ENCODE data around the gene KIAA1217. TPM values are rescaled to one million over a fixed set of nuclear protein-coding genes. Genes with fewer than 3 reads are reported as not detected.

KIAA1217 gene
- polyA plus RNA-seq, 6 donors from 2014 or later, result not detected

- Mint-ChIP-seq H3K9me3 (peaks cover 0 to 20% (median 5%) of the 10 kb centered on the region in 7 donors), H3K4me3 (no peak overlapping the region), H3K36me3 (no peaks in the 10 kb centered on the region), H3K27ac (no peak overlapping the region), H3K4me1 (no peaks in the 10 kb centered on the region), H3K27me3 (peaks cover 0 to under 1% (median 0%) of the 10 kb centered on the region in 3 donors)
- ATAC-seq (ENCODE audit: low read depth in 2 of 2) (no peak), DNase-seq (no peak)
These were observed 161.9 kb downstream of the KIAA1217 start for GRCh38 chr10:24370877-24371276.

GRCh38 chr10:24371396-24371795 is 162.5 kb downstream of the KIAA1217 start:
- ATAC-seq (ENCODE audit: low read depth in 2 of 2), result no peak
- no peak for DNase-seq

GRCh38 chr10:24374134-24374915 is 165.4 kb downstream of the KIAA1217 start:
- Mint-ChIP-seq H3K9me3 (peaks cover 0 to 42% (median 8%) of the 10 kb centered on the region in 7 donors), H3K27me3 (peaks cover 0 to 8% (median 3%) of the 10 kb centered on the region in 3 donors), H3K4me1 (no peaks in the 10 kb centered on the region), H3K27ac (no peak overlapping the region), H3K4me3 (no peak overlapping the region), H3K36me3 (no peaks in the 10 kb centered on the region)
- DNase-seq (no peak), ATAC-seq (ENCODE audit: low read depth in 2 of 2) (no peak)

More at GRCh38 chr10:24371396-24371795, 162.5 kb downstream of the KIAA1217 start:
- Mint-ChIP-seq H3K36me3 (no peaks in the 10 kb centered on the region), H3K9me3 (peaks cover 0 to 20% (median 5%) of the 10 kb centered on the region in 7 donors), H3K27me3 (peaks cover 0 to 3% (median 1%) of the 10 kb centered on the region in 3 donors), H3K4me1 (no peaks in the 10 kb centered on the region), H3K4me3 (no peak overlapping the region), H3K27ac (no peak overlapping the region)

- Mint-ChIP-seq H3K27ac (no peak overlapping the region), H3K9me3 (peaks cover 3 to 42% (median 8%) of the 10 kb centered on the region in 7 donors), H3K36me3 (no peaks in the 10 kb centered on the region), H3K4me3 (no peak overlapping the region), H3K27me3 (peaks cover 0 to 8% (median 3%) of the 10 kb centered on the region in 3 donors), H3K4me1 (no peaks in the 10 kb centered on the region)
- ATAC-seq (ENCODE audit: low read depth in 2 of 2), result no peak
- DNase-seq, result no peak
These were observed 166.6 kb downstream of the KIAA1217 start for GRCh38 chr10:24375510-24375909.

- ATAC-seq (ENCODE audit: low read depth in 2 of 2) (no peak), DNase-seq (no peak)
- Mint-ChIP-seq H3K27me3 (peaks cover 0 to 9% (median 8%) of the 10 kb centered on the region in 3 donors), H3K27ac (peak overlapping the region in 1 of 6 donors; percentile 53), H3K9me3 (peaks cover 3 to 34% (median 8%) of the 10 kb centered on the region in 7 donors), H3K4me3 (no peak overlapping the region), H3K4me1 (no peaks in the 10 kb centered on the region), H3K36me3 (no peaks in the 10 kb centered on the region)
These were observed 167.8 kb downstream of the KIAA1217 start for GRCh38 chr10:24376731-24377130.

- Mint-ChIP-seq H3K27me3 (peaks cover 0 to 9% (median 8%) of the 10 kb centered on the region in 3 donors), H3K36me3 (no peaks in the 10 kb centered on the region), H3K9me3 (peaks cover 0 to 21% (median 4%) of the 10 kb centered on the region in 7 donors), H3K27ac (no peak overlapping the region), H3K4me1 (no peaks in the 10 kb centered on the region), H3K4me3 (no peak overlapping the region)
- no peak for DNase-seq
- ATAC-seq (ENCODE audit: low read depth in 2 of 2), result no peak
These were observed 169.4 kb downstream of the KIAA1217 start for GRCh38 chr10:24378126-24378920.

- DNase-seq (no peak), ATAC-seq (ENCODE audit: low read depth in 2 of 2) (no peak)
- Mint-ChIP-seq H3K4me1 (no peaks in the 10 kb centered on the region), H3K9me3 (peaks cover 0 to 21% (median 6%) of the 10 kb centered on the region in 7 donors), H3K27me3 (peaks cover 5 to 8% (median 6%) of the 10 kb centered on the region in 3 donors), H3K36me3 (no peaks in the 10 kb centered on the region), H3K4me3 (no peak overlapping the region), H3K27ac (no peak overlapping the region)
These were observed 172.5 kb downstream of the KIAA1217 start for GRCh38 chr10:24381235-24382010.

- ATAC-seq (ENCODE audit: low read depth in 2 of 2) (no peak), DNase-seq (no peak)
- no peaks in the 10 kb centered on the region for H3K4me1 Mint-ChIP-seq
- no peak overlapping the region for H3K27ac Mint-ChIP-seq
- H3K27me3 Mint-ChIP-seq, result peaks cover 0 to 8% (median 5%) of the 10 kb centered on the region in 3 donors
- H3K36me3 Mint-ChIP-seq, result no peaks in the 10 kb centered on the region
- no peak overlapping the region for H3K4me3 Mint-ChIP-seq
- peaks cover 0 to 15% (median 4%) of the 10 kb centered on the region in 7 donors for H3K9me3 Mint-ChIP-seq
These were observed 173.1 kb downstream of the KIAA1217 start for GRCh38 chr10:24382045-24382444.

GRCh38 chr10:24382596-24382978 is 173.6 kb downstream of the KIAA1217 start:
- peak overlapping the region in 1 of 6 donors; percentile 81 for H3K27ac Mint-ChIP-seq
- peaks cover 0 to 13% (median 4%) of the 10 kb centered on the region in 7 donors for H3K9me3 Mint-ChIP-seq
- DNase-seq (no peak), ATAC-seq (ENCODE audit: low read depth in 2 of 2) (no peak)
- no peak overlapping the region for H3K4me3 Mint-ChIP-seq
- no peaks in the 10 kb centered on the region for H3K4me1 Mint-ChIP-seq
- no peaks in the 10 kb centered on the region for H3K36me3 Mint-ChIP-seq
- H3K27me3 Mint-ChIP-seq, result peaks cover 0 to 8% (median 5%) of the 10 kb centered on the region in 3 donors

- ATAC-seq (ENCODE audit: low read depth in 2 of 2) (no peak), DNase-seq (no peak)
- Mint-ChIP-seq H3K36me3 (no peaks in the 10 kb centered on the region), H3K4me3 (no peak overlapping the region), H3K27me3 (peaks cover 0 to 8% (median 5%) of the 10 kb centered on the region in 3 donors), H3K27ac (no peak overlapping the region), H3K9me3 (peaks cover 0 to 8% (median 4%) of the 10 kb centered on the region in 7 donors), H3K4me1 (no peaks in the 10 kb centered on the region)
These were observed 174.2 kb downstream of the KIAA1217 start for GRCh38 chr10:24382979-24383663.

GRCh38 chr10:24383681-24384106 is 174.8 kb downstream of the KIAA1217 start:
- Mint-ChIP-seq H3K9me3 (peaks cover 0 to 6% (median 2%) of the 10 kb centered on the region in 7 donors), H3K36me3 (no peaks in the 10 kb centered on the region), H3K27me3 (peaks cover 0 to 8% (median 5%) of the 10 kb centered on the region in 3 donors), H3K4me3 (no peak overlapping the region), H3K4me1 (no peaks in the 10 kb centered on the region), H3K27ac (no peak overlapping the region)
- no peak for ATAC-seq (ENCODE audit: low read depth in 2 of 2)
- DNase-seq, result no peak

- Mint-ChIP-seq H3K27me3 (peaks cover 0 to 8% (median 5%) of the 10 kb centered on the region in 3 donors), H3K27ac (no peak overlapping the region), H3K4me1 (no peaks in the 10 kb centered on the region), H3K36me3 (no peaks in the 10 kb centered on the region), H3K4me3 (no peak overlapping the region), H3K9me3 (peaks cover 0 to 6% (median 0%) of the 10 kb centered on the region in 7 donors)
- ATAC-seq (ENCODE audit: low read depth in 2 of 2) (no peak), DNase-seq (no peak)
These were observed 176.0 kb downstream of the KIAA1217 start for GRCh38 chr10:24384954-24385353.

Measured in naive B cell (primary cell).